Measurements from ENCODE around the gene INS.

DNA sequence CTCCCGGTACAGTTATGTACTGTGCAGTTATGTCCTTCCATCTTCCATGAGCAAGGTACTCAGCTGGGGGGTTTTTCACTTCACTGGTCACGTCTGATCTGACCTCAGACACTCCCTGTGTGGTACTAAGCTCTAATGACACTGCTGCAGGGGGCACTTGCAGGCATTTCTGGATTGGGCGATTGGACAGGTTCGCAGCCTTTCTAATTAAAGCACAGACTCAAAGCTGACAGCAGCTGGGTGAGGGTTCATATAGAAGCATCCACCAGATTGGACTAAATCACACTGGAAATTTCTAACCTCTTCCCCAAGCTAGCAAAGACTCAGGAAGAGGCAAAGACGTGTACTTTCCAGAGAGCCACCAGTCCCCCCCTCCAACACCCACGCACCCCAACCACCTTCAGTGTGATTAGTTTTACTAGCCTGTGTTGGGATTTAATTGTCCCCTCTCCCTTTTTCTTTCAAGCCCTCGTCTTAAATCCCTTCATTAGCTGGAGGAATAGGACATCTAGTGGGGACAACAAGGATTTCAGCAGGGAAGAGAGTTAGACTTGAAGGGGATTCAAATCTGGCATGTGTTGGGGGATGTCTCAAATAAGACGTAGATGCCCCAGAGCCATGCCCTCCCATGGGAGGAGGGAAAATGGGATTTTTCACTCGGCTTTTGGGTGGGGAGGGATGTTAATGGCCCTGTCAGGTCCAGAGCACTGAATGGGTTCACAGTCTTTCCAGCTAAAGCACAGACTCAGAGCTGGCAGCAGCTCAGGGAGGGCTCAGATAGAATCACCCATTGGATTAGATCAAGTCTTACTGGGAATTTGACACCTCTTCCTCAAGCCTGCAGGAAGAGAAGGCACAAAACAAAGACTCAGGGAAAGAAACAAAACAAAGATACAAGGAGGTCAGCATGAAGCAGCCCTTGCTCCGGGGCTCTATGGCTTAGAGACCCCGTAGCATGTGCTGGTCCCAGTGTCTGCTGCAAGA is 10.9 kb downstream of the INS start:
- TF ChIP-seq, protein P1, sequence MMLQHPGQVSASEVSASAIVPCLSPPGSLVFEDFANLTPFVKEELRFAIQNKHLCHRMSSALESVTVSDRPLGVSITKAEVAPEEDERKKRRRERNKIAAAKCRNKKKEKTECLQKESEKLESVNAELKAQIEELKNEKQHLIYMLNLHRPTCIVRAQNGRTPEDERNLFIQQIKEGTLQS (IDR thresholded peaks at IDR 0.05; ENCODE audit: borderline replicate concordance, extremely low read depth, low read depth, low read length), result no peak
- TF ChIP-seq LARP7 (IDR thresholded peaks at IDR 0.05) (no peak), BMI1 (IDR thresholded peaks at IDR 0.05; ENCODE audit: borderline replicate concordance) (no peak)
- TF ChIP-seq, protein P2, sequence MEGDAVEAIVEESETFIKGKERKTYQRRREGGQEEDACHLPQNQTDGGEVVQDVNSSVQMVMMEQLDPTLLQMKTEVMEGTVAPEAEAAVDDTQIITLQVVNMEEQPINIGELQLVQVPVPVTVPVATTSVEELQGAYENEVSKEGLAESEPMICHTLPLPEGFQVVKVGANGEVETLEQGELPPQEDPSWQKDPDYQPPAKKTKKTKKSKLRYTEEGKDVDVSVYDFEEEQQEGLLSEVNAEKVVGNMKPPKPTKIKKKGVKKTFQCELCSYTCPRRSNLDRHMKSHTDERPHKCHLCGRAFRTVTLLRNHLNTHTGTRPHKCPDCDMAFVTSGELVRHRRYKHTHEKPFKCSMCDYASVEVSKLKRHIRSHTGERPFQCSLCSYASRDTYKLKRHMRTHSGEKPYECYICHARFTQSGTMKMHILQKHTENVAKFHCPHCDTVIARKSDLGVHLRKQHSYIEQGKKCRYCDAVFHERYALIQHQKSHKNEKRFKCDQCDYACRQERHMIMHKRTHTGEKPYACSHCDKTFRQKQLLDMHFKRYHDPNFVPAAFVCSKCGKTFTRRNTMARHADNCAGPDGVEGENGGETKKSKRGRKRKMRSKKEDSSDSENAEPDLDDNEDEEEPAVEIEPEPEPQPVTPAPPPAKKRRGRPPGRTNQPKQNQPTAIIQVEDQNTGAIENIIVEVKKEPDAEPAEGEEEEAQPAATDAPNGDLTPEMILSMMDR (IDR thresholded peaks at IDR 0.05 in 2 of 3, conservative IDR thresholded peaks at IDR 0.05 in 1 of 3; ENCODE audit: control insufficient read depth in 2 of 3, extremely low read depth in 1 of 3, insufficient read depth in 1 of 3, low read depth in 3 of 3, low read length in 3 of 3), result peak in 2 of 3 experiments; percentile 9 to 16; a peak in 2 of 6 replicates
